NCI-H748 treated with DMSO at 0.1 percent for 48 hours (cell line): Measurements from ENCODE around the gene PLEKHF1.
"Not testable (repeated sequence)": the region's sequence is repeated elsewhere in the genome, so short reads cannot be mapped to it uniquely, and the experiment has no call there.

ENCODE experiments used
- DNase-seq: peaks from one replicate; lab custom pipeline; 2025; lab: John Stamatoyannopoulos, UW

PLEKHF1 gene, protein sequence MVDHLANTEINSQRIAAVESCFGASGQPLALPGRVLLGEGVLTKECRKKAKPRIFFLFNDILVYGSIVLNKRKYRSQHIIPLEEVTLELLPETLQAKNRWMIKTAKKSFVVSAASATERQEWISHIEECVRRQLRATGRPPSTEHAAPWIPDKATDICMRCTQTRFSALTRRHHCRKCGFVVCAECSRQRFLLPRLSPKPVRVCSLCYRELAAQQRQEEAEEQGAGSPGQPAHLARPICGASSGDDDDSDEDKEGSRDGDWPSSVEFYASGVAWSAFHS

DNA sequence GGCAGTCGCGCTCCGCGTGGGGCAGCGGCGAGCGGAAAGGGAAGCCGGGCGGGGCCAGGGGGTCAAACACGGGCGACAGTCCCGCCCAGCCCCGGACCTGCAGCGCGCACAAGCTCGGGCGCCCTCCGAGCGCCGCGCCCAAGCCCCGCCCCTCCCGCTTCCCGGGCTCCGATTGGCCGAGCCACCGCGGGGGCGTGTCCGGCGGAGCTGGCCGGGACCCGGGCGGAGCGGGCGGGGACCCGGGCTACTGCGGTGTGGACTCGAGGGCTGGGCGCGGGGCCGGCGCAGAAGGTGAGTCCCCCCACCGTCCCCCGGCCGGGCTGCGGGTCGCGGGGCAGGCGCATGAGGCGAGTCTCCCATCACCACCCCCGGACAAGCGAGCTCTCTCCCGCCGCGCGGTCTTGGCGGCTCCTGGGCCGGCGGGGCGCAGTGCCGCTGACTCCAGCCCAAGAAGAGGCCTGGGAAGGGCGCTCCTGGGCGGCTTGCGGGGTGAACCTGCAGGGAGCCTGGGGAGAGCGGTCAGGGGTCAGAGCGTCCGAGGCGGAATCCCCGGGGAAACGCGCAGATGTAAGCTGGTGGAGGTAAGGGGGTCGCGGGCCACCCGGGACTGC is at the start of gene PLEKHF1:
Gene PLEKHF1, plus strand, starts transcription at position 247 of the 611 bp plus-strand sequence. CDS start 8,379 bp downstream, outside the sequence.
- DNase-seq: peak; percentile 60

DNA sequence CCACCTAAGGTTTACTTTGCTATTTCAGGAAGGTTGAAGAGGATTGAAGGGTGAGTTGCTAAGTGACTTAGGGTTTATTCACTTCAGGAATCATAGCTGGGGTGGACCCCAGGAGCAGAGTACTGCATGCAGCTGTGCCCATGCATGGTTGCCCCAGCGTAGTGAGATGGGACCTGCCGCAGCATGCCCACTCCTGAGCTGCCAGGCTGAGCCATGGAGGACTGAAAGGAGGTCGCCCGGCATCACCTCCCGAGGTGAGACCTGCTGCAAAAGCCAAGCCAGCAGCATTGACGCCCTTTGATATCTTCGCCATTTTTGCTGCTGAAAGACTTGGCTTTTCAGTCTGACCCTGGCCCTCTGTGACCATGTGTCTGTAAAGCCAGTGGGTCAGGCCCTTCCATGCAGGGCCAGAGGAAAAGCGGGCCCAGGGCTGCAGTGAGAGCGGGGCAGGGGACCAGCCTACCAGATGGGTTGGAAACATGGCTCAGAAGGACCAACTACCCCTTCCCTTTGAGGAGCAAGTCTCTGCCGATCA is 49.3 kb upstream of the PLEKHF1 start:
- DNase-seq: no peak

DNA sequence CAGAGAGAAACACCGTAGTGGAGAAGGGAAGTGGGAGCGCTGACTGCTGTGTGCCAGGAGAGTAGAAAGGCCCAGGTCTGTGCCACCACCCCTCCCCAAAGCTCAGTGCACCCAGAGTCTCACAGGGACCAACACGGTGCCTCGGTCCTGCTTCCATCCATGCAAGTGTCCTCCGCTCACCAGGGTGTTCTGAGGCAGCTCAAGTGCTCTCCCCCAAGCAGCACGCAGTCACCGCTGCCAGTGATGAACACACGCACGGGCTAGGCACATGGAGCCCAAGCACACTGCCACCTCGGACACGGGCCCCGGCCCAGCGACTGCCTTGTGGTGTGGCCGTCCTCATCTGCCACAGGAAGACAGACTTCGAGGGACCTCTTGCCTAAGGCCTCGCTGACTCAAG is 48.7 kb upstream of the PLEKHF1 start:
- DNase-seq: no peak

DNA sequence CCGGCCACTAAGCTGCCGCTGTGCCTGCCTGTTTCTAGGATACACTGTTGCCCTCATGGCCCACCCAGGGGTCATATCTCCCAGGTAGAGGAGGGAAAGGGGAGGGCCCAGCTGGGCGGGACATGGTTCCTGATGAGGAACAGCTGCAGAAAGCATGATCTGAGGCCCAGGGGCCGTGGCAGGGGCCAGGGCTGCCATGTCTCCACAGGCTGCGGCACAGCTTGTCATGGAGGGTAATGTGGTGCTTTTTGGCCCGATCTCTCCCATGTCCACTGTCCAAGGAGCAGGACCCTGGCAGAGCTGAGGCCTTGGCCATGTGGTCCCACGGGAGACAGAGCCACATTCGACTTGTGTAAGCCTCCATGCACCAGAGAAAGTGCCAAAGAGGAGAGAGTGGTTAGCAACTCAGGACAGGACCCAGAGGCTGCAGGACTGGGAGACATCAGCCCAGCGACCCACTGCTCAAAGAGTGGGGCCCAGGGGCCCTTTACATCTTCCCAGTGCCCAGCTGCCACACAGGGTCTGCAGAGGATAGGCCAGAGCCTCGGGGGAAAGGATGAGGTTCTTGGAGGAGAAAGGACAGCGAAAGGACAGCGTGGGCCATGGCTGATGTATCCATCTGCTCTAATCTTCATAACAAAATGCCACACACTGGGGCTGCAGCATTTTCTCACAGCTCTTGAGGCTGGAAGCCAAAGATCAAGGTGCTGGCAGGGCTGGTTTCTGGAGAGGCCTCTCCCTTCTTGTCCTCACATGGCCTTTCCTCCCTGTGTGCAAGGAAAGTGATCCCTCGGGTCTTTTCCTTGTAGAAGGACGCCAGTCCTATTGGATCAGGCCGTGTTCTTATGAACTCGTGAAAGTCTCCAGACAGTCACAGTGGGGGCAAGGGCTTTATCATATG is 47.6 kb upstream of the PLEKHF1 start:
- no peak for DNase-seq

DNA sequence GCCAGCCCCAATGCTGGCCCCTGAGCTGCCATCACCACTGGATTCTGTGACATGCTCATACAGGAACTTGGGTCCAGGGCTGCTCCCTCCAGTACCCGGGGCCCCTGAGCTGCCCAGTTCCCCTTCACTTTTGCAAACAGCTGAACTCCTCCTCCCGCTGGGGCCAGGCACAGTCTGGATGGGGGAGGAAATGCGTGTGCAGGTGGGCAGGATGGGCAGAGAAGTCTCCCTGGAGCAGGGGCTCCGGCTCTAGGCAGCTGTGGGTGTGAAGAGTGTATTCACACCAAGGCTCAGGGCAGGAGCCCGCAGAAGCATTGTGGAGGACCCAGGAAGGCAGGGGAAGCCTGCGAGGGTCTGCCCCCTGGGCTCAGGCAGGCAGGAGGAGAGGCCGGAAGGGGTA is 46.8 kb upstream of the PLEKHF1 start:
- no peak for DNase-seq

DNA sequence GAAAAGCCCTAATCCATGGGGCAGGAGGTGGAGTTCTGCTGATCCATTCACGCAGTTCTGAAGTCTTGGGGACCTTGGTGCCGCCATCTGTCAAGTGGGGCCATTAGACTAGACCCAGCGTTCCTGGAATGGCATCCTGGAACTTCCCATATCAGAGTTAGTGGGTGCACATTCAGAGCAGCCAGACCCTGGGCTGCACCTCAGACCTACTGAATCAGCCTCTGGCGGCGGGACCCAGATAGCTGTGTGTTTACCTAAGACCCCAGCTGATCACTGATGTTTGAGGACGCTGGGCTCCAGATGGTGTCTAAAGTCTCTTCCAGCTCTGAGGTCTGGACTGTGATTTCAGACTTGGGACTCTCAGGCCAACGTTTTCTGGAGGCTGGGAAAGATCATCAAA is 46.4 kb upstream of the PLEKHF1 start:
- DNase-seq: no peak

DNA sequence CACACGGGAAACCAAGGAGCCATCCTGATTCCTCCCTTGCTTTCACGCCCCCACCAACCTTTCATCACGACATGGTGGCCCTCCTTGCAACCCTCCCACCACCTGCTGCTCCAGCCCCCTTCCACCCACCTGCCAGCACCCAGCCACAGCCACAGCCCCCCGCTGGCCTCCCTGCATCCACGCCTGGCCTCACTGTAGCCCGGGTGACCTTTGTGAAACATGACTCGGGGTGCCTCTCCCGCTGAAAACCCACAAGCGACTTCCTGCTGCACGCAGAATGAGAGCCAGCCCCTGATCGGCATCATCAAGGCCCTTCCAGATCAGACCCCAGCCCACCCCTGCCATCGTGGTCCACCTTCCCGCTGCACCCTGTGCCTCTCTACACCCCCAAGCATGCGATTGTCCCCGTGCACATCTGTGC is 44.3 kb upstream of the PLEKHF1 start:
- DNase-seq: no peak

DNA sequence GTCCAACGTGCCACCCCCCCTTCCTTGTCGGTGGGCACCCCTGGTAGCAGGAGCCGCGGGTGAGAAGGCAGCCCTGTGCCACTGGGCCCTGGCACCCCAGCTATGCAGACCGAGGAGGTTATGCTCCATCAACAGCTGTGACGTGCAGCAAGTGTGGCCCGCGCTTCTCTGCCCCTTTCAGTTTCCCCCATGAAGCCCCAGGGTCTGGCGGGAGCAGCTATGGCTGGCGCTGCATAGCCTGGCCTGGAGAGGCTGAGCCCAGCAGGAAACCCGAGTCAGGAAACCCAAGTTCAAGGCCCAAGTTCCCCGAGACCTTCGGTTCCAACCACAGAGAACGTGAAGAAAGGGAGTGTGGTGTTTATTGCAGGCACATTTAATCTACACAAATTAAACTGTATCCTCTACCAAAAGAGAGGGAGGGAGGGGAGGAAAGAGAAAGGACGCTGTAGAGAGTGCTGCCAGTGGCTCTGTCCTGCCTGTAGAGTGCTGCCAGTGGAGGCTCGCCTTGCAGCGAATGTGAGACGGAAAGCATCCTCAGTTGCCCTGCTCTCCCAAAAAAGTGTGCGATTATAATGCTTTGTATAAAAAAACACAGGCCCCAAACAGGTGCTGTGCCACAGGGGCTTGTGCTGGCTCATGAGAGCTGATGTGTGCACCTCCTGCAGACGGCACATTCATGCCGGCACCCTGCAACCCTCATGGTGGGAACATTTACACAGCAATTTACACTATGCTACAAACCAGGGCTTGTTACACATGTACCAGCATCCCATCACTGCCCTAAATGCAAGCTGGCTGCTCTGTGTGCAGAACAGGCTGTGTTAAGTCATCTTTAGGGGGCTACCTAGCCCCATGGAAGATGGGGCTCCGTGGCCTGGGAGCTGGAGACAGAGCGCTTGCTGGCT is 42.8 kb upstream of the PLEKHF1 start:
- DNase-seq: no peak

DNA sequence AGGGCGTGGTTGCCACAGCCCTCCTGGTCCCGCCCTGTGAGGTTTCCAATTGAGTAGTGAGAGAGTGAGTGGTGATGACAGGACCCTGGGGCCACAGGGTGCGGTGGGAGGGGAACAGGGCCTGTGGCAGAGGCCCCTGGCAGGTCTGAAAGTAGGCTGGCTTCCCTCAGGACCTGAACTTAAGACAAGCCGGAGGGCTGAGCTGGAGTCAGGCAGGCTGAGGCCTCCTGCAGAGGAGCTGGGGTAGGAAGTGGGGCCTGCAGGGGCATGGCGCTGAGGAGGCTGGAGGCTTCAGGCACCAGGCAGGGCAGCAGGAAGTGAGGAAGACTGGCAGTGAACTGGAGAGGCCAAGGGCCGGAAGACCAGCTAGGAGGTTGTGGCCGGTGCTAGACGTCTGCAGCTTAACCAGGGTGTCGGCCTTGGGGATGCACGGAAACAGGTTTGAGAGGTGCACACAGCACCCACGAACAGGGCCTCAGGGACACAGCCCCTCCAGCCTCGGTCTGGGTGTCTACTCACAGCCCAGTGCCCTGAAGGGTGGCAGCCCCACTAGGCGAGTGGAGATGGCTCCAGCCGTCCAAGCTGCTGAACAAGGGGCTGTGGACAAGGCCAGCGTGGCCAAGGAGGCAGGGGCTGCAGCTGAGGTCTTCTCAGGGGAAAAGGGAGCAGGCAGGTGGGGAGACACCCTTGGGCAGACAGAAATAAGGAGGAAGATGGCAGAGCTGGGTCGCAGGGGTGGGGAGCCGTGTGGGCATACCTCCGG is 41.4 kb upstream of the PLEKHF1 start:
- DNase-seq: no peak

DNA sequence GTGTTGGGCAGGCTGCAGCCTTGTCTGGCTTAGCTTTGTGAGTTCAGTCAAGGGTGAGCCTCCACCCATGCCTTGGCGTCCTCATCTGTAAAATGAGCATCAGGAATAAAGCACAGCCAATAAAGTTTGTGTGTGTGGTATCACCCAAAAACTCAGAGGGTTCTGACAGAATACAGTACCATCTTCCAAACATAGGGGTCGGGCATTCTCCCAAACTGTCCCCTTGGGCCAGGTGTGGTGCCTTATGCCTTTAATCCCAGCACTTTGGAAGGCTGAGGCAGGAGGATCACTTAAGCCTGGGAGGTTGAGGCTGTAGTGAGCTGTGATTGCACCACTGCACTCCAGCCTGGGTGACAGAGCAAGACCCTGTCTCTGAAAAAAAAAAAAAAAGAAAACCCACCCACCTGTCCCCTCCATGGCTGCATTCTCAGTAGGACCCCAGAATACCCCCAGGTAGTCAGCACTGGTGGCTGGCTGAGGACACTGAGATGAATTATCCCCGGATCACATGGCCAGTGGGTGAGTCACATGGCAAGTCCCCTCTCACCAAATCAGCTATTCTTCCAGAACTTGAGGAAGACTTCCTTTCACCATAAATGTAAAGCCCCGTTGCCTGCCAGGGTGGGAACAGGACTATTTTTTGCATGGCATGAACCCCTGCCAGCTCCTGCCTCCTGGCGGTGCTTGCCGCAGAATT is 40.6 kb upstream of the PLEKHF1 start:
- no peak for DNase-seq

DNA sequence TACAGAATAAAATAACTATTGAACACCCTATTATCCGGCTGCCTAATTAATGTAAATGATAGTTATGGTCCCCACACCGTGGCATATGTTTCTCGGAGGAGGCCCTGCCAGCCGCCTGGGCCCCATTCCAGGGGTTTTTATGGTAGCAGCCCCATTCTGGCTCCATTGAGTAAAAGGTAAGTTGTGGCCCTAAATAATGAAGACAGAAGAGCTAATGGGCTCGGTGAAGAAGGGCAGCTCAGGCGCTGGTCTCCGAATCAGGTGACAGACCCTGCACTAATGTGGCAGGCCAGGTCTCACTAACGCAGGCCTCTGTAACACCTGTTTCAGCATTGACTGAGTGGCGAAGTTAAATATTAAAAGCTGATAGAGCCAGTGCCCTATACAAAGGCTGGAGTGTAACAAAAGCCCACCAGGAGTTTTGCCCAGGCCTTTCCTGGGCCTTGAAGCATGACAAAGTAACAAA is 40.0 kb upstream of the PLEKHF1 start:
- no peak for DNase-seq

DNA sequence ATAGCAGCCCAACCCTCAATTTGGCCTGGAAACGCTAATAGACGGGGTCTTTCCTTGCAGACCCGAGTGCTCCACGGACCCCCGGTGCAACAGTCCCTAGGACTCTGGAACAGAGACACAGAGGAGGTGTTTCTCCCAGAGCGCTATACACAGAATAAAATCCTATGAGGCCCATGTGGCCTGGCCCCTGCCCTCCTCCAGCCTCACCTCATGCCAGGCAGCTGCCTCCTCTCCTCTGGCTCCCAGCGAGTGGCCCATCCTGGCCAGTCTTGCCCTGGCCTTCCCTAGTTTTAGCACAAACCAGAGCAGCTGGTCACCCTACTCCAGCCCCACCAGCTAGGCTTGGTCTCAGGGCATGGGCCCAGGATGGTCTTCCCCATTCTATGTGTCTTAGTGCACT is 38.9 kb upstream of the PLEKHF1 start:
- no peak for DNase-seq

DNA sequence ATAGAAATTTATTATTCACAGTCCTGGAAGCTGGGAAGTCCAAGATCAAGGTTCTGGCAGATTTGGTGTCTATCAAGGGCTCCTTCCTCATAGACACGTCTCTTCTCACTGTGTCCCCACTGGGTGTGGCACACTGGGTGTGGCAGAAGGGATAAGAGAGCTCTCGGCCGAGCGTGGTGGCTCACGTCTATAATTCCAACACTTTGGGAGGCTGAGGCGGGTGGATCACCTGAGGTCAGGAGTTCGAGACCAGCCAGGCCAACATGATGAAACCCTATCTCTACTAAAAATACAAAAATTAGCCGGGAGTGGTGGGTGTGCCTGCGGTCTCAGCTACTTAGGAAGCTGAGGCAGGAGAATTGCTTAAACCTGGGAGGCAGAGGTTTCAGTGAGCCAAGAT is 38.4 kb upstream of the PLEKHF1 start:
- not testable (repeated sequence) for DNase-seq

DNA sequence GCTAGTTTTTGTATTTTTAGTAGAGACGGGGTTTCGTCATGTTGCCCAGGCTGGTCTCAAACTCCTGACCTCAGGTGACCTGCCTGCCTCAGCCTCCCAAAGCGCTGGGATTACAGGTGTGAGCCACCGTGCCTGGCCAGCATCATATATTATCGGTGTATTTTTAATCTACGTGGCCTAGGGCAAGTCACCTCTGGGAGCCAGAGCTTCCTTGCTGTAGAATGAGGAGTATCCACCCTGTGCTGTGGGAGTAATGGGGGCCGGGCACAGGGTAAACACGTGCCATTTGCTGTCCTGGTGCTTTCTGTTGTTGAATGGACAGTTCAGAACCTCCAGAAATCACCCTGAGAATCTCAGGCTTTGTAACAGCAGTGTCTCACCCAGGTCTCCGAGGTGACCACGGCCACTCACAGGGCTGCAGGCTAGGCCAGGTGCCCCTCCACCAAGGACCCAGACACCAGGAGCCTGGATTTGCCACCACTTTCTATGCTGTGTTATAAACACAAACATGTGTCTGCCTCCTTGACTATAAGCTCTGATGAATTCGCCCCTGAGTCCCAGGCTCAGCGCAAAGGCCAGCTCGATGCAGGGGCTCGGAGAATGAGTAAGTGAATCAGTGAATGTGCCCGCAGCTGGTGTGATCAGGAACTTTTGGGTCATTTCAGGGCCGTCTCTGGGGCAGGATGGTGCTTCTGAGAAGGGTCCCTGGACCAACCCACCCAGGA is 36.4 kb upstream of the PLEKHF1 start:
- DNase-seq: no peak

DNA sequence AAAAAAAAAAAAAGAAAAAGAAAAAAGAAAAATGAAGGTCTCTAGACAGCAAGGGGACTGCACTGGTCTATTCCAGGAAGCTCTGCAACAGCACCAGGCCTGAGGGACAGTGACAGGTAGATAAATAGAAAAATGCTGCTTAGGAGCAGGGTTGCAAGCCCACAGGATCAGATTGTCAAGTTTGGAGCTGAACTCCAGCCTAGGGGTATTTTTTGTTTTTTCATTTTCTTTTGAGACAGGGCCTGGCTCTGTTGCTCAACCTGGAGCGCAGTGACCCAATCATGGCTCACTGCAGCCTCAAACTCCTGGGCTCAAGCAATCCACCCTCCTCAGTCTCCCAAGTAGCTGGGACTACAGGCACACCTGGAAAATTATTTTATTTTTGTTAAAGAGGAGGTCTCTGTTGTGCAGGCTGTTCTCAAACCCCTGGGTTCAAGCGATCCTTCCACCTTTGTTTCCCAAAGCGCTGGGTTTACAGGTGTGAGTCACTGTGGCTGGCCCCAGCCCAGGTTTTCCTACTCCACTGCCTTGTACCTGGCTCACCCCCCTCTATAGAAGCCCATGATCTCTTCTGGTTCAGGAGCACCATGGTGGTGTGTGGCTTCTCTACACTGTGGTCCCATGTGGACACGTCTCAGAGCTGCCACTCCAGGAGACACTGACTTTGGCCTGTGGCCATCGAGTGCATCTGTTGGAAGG is 35.3 kb upstream of the PLEKHF1 start:
- DNase-seq: no peak

DNA sequence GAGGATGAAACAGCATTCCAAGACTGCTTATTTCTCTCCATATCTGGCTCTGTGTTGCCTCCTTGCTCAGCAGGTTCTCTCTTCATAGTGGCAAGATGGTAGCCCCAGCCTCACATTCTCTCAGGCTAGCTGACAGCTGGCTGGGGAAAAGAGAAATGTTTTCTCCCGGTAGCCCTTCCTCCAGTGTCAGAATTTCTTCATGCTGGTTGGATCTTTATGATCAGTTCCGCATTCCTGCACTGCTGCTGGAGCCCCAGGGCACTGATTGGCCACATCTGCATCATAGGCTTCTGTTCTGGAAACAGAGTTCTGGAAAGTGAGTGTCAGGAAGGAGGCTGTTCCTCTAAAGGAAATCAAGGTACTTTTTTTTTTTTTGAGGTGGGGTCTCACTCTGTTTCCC is 34.6 kb upstream of the PLEKHF1 start:
- DNase-seq: no peak

DNA sequence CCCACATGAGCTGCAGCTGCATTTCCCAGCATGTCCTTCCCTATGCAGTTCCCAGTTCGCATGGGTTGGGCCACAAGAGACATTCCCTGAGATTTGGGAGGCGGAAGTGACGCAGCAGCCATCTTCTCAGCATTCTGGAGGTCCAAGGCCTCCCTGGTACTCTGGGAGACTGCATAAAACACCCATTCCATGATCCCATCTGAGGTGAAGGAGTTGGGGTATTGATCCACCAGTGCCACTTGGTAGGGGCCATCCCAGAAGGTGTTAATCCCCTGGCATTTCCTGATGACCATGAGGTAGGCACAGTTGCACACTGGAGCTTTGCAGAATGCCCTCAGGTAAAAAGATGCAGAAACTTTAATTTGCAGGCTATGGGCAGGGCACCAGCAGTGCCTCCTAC is 33.8 kb upstream of the PLEKHF1 start:
- DNase-seq: no peak

DNA sequence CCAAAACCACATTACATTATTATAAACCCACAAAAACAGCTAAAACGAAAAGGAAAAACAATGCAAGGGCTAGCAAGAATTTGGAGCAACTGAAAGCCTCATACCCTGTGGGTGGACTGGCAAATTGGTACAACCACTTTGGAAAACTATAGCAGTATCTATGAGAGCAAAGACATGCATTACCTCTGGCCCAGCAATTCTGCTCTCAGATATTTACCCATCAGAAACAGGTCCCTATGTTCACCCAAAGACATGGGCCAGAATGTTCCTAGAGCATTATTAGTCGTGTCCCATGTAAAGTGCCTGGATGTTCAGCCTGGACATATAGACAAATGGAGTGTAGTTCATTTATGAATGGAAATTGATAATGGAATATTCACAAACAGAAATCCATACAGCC is 31.3 kb upstream of the PLEKHF1 start:
- DNase-seq: no peak
